HEK293T (cell line): Measurements from ENCODE around the gene PIGQ.

Source experiments
- CTCF ChIA-PET: fragments of 350-600 bp; formaldehyde crosslinking; extraction: SDS; loops from one replicate; lab custom pipeline; 2021; ENCODE audit warnings: antibody characterized with exemption, inconsistent platforms; lab: Yijun Ruan, JAX
- POLR2A ChIA-PET: fragments of 350-600 bp; formaldehyde crosslinking; extraction: SDS; loops from one replicate; lab custom pipeline; 2020; ENCODE audit warnings: antibody characterized with exemption, inconsistent platforms; lab: Yijun Ruan, JAX
- DNase-seq: peaks from one replicate; pipeline ENCODE4 v3.0.0; 2012; ENCODE audit warnings: mixed read lengths; ENCODE audit errors: extremely low spot score
- ARNT ChIP-seq: fragments of 450-650 bp; IDR thresholded peaks from 2 replicates; pipeline ENCODE4 v1.6.1; 2017; ENCODE audit warnings: mild to moderate bottlenecking
- BHLHE40 ChIP-seq: fragments of 450-650 bp; IDR thresholded peaks from 2 replicates; pipeline ENCODE4 v1.6.1; 2016; ENCODE audit warnings: mild to moderate bottlenecking, moderate library complexity, borderline replicate concordance
- CTBP1 ChIP-seq: fragments of 450-650 bp; IDR thresholded peaks from 2 replicates; pipeline ENCODE4 v1.6.1; 2016; ENCODE audit warnings: borderline replicate concordance
- ELF4 ChIP-seq: fragments of 450-650 bp; IDR thresholded peaks from 2 replicates; pipeline ENCODE4 v1.6.1; 2017; ENCODE audit warnings: antibody characterized with exemption
- FOXA1 ChIP-seq: fragments of 450-650 bp; IDR thresholded peaks from 2 replicates; pipeline ENCODE4 v1.6.1; 2016; ENCODE audit warnings: mild to moderate bottlenecking
- FOXM1 ChIP-seq: fragments of 450-650 bp; IDR thresholded peaks from 2 replicates; pipeline ENCODE4 v1.6.1; 2017; ENCODE audit warnings: mild to moderate bottlenecking, borderline replicate concordance
- HDGF ChIP-seq: fragments of 450-650 bp; IDR thresholded peaks from 2 replicates; pipeline ENCODE4 v1.6.1; 2017; ENCODE audit warnings: antibody characterized with exemption, borderline replicate concordance
- L3MBTL2 ChIP-seq: fragments of 450-650 bp; conservative IDR thresholded peaks from 2 replicates; pipeline ENCODE4 v1.6.1; 2016; ENCODE audit warnings: mild to moderate bottlenecking
- LEF1 ChIP-seq: fragments of 450-650 bp; IDR thresholded peaks from 2 replicates; pipeline ENCODE4 v1.6.1; 2017; ENCODE audit warnings: mild to moderate bottlenecking, borderline replicate concordance
- NFRKB ChIP-seq: fragments of 450-650 bp; IDR thresholded peaks from 2 replicates; pipeline ENCODE4 v1.6.1; 2016; ENCODE audit warnings: mild to moderate bottlenecking, moderate library complexity
- PKNOX1 ChIP-seq: fragments of 450-650 bp; IDR thresholded peaks from 2 replicates; pipeline ENCODE4 v1.6.1; 2016
- SP1 ChIP-seq: fragments of 450-650 bp; IDR thresholded peaks from 2 replicates; pipeline ENCODE4 v1.6.1; 2017
- SUZ12 ChIP-seq: fragments of 450-650 bp; IDR thresholded peaks from 2 replicates; pipeline ENCODE4 v1.6.1; 2016; ENCODE audit warnings: mild to moderate bottlenecking
- TARDBP ChIP-seq: fragments of 450-650 bp; IDR thresholded peaks from 2 replicates; pipeline ENCODE4 v1.6.1; 2016
- ZNF384 ChIP-seq: fragments of 450-650 bp; IDR thresholded peaks from 2 replicates; pipeline ENCODE4 v1.6.1; 2016

The PIGQ gene

GRCh38 chr16:534856-535445 is 34.8 kb upstream of the PIGQ start:
- ChIA-PET POLR2A (no interaction called here), CTCF (no interaction called here)
- TF ChIP-seq HDGF = no peak
- TF ChIP-seq ELF4 = no peak
- no peak for TF ChIP-seq SUZ12
- TF ChIP-seq FOXA1 = no peak
- TF ChIP-seq BHLHE40 = no peak
- DNase-seq = no peak

- POLR2A ChIA-PET = interaction anchor here (1.0 kb wide), 1 partner anchor 8 kb away, joined by 3 read pairs; the partner anchor contains the start of gene CAPN15
- no peak for TF ChIP-seq ZNF384
- no peak for TF ChIP-seq ELF4
- TF ChIP-seq CTBP1 = no peak
- TF ChIP-seq PKNOX1 = no peak
- no peak for TF ChIP-seq HDGF
- DNase-seq = no peak
- CTCF ChIA-PET = no interaction called here
Observed at GRCh38 chr16:535446-536405, 34.0 kb upstream of the PIGQ start.

- ChIA-PET CTCF (no interaction called here), POLR2A (interaction anchor here (1.0 kb wide), 1 partner anchor 9 kb away, joined by 3 read pairs; the partner anchor contains the start of gene CAPN15)
- no peak for TF ChIP-seq ZNF384
- TF ChIP-seq ELF4 = no peak
- no peak for TF ChIP-seq BHLHE40
- no peak for TF ChIP-seq TARDBP
- TF ChIP-seq HDGF = no peak
- DNase-seq = no peak
Observed at GRCh38 chr16:536746-537145, 33.0 kb upstream of the PIGQ start.

- ChIA-PET CTCF (no interaction called here), POLR2A (no interaction called here)
- no peak for DNase-seq
Observed at GRCh38 chr16:537415-538335, 32.1 kb upstream of the PIGQ start.

GRCh38 chr16:539901-540530 is 29.8 kb upstream of the PIGQ start:
- ChIA-PET POLR2A (interaction anchor here (1.6 kb wide), 1 partner anchor 13 kb away, joined by 5 read pairs; the partner anchor contains the start of gene CAPN15), CTCF (no interaction called here)
- no peak for DNase-seq
- no peak for TF ChIP-seq HDGF
- TF ChIP-seq ARNT = no peak
- no peak for TF ChIP-seq TARDBP
- no peak for TF ChIP-seq SUZ12
- no peak for TF ChIP-seq FOXM1
- no peak for TF ChIP-seq BHLHE40
- TF ChIP-seq L3MBTL2 = no peak
- TF ChIP-seq PKNOX1 = no peak
- TF ChIP-seq ELF4 = no peak
- no peak for TF ChIP-seq SP1
- TF ChIP-seq NFRKB = no peak

More at GRCh38 chr16:537415-538335, 32.1 kb upstream of the PIGQ start:
- no peak for TF ChIP-seq CTBP1

- ChIA-PET POLR2A (interaction anchor here (1.6 kb wide), 1 partner anchor 14 kb away, joined by 5 read pairs; the partner anchor contains the start of gene CAPN15), CTCF (no interaction called here)
- DNase-seq = no peak
- no peak for TF ChIP-seq L3MBTL2
- no peak for TF ChIP-seq BHLHE40
- no peak for TF ChIP-seq PKNOX1
- no peak for TF ChIP-seq ELF4
- no peak for TF ChIP-seq ARNT
- no peak for TF ChIP-seq SUZ12
- no peak for TF ChIP-seq LEF1
- no peak for TF ChIP-seq CTBP1
- TF ChIP-seq NFRKB = no peak
- TF ChIP-seq FOXA1 = no peak
Observed at GRCh38 chr16:540645-541340, 29.0 kb upstream of the PIGQ start.
